Gastroesophageal sphincter (tissue), 3 donors: Measurements from ENCODE around the gene C12orf60.

Experiments used
- CTCF ChIP-seq, 4 experiments: fragments of 200-600 bp in 2 of 4; fragments of 450-650 bp in 2 of 4; sonication (generic) in 1 of 4; IDR thresholded peaks; one replicate each; pipeline ENCODE4 v1.5.1; 2017 to 2019; ENCODE audit warnings: antibody characterized with exemption in 4 of 4, mild to moderate bottlenecking in 2 of 4, moderate library complexity in 2 of 4
- EP300 ChIP-seq: sonication (generic); formaldehyde crosslinking; IDR thresholded peaks from one replicate; pipeline ENCODE4 v1.6.1; 2017; ENCODE audit warnings: antibody characterized with exemption, mild to moderate bottlenecking

DNA sequence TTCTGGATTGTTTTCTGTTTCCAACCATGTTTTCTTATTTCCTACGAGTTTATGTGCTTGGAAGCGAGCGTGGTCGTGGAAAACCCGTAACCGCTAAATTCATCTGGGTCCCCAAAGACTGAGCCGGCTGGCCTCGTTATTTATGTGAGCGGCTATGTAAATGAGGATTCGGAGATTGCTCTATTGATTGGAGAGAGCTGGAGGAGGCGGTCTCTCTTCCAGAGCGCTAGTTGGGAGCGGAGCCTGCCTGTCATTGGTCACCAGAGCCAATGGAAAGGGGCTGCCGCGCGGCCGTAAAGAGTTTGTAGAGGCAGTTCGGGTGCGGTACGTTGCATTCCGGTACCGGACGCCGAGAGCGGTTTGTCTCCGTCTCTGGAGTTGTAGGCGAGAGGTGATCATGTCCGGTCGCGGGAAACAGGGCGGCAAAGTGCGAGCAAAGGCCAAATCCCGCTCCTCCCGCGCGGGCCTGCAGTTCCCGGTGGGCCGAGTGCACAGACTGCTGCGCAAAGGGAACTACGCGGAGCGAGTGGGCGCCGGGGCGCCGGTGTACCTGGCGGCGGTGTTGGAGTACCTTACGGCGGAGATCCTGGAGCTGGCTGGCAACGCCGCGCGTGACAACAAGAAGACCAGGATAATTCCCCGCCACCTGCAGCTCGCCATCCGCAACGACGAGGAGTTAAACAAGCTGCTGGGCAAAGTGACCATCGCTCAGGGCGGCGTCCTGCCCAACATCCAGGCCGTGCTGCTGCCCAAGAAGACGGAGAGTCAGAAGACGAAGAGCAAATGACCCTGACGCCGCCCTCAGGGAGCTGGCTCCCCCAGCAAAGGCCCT is 29.2 kb upstream of the C12orf60 start:
- TF ChIP-seq EP300 (no peak), CTCF (IDR thresholded peaks at IDR 0.05) (no peak)
